ENCODE results near the gene POTEF. TPM values are rescaled to one million over a fixed set of nuclear protein-coding genes. Genes with fewer than 3 reads are reported as not detected.
"Not testable (repeated sequence)": the region's sequence is repeated elsewhere in the genome, so short reads cannot be mapped to it uniquely, and the experiment has no call there.

The POTEF gene
- polyA plus RNA-seq, 1 donor = 0.06 TPM

- DNase-seq = no peak
These were observed 24.0 kb upstream of the POTEF start for GRCh38 chr2:130152816-130153595.

- not testable (repeated sequence) for DNase-seq
These were observed 23.3 kb upstream of the POTEF start for GRCh38 chr2:130152136-130152815.

DNA sequence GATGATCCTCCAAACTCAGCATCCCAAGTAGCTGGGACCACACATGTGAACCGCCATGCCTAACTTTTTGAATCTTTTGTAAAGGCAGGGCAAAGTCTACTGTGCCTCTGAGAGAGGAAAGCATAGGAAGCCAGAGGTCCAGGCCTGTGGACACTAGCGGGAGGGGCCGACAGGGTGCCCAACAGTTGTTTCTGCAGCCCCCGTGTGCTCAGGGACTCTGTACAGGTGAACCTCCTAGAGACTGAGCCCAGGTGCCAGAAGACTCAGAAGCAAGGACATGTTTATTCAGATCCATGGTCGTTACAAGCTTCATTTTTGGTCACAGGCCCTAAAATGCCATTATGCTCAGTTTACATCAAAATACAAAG, 22.1 kb upstream of the POTEF start:
- not testable (repeated sequence) for DNase-seq

- no peak for DNase-seq
These were observed 21.4 kb upstream of the POTEF start for GRCh38 chr2:130150181-130151144.

DNA sequence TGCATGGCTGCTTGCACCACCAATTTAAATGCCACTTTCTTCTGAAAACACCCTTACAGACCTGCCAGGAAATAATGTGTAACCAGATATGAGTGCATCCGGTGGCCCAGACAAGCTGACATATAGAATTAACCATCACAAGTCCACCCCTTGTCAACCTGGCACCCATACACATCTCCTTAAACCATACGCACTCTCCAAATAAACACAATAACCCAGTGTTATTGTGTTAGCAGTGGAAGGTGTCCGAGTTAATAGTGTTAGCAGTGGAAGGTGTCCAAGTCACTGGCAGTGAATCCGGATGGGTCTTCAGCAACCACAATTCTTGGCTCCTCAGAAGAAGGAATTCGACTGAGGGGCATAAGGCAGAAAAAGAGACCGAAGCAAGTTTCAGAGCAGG, 19.5 kb upstream of the POTEF start:
- DNase-seq = not testable (repeated sequence)

- DNase-seq = peak; percentile 24
These were observed 16.0 kb upstream of the POTEF start, which contains the start of gene CCDC74B for GRCh38 chr2:130145006-130145414. Gene CCDC74B (minus strand): TSS chr2:130145112. CDS start chr2:130144996, 116 bp downstream.

- DNase-seq = not testable (repeated sequence)
These were observed 14.4 kb upstream of the POTEF start for GRCh38 chr2:130143266-130144039.

- DNase-seq = not testable (repeated sequence)
These were observed 13.6 kb upstream of the POTEF start for GRCh38 chr2:130142396-130143265.

GRCh38 chr2:130141645-130142370, 12.8 kb upstream of the POTEF start:
- DNase-seq = not testable (repeated sequence)

- not testable (repeated sequence) for DNase-seq
These were observed 12.0 kb upstream of the POTEF start for GRCh38 chr2:130141002-130141401.

DNA sequence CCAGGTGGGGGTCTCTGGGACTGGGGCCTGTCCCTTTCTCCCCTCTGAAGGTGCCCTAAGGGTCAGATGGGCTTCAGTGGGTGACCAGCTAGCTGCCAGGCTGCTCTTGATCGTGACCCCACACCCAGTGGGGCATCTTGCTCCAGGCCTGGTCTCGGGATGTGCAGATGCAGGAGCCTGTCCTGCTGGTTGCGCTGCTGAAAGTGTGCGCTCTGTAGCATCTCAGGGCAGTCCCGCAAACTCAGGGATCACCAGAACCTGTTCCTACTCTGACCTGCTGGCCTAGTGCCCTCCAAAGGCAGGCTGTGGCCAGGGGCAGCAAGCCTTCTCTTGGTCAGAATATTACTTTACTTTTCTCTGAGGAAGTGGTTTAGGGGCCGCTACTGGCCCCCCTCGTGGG, 11.5 kb upstream of the POTEF start:
- not testable (repeated sequence) for DNase-seq

- not testable (repeated sequence) for DNase-seq
These were observed 10.6 kb upstream of the POTEF start for GRCh38 chr2:130139331-130140280.

DNA sequence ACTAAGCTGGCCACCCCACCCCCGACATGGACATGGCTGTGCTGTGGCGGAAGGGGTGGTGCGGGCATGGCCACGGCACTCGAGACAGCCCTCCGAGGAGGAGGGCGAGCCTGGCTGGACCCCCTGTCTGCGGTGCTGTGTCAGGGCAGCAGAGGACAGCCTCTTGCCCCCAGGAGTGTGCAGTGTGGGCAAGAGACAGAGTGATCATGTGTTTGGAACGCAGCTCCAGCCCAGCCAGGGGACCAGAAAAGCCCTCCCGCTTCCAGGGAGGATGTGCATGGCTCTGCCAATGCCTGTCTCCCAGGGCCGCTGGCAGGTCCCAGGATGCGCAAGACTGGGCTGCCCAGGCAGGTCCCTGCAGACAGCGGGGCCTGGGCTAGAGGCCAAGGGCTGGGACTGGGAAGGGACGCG, 9.8 kb upstream of the POTEF start:
- DNase-seq = not testable (repeated sequence)

DNA sequence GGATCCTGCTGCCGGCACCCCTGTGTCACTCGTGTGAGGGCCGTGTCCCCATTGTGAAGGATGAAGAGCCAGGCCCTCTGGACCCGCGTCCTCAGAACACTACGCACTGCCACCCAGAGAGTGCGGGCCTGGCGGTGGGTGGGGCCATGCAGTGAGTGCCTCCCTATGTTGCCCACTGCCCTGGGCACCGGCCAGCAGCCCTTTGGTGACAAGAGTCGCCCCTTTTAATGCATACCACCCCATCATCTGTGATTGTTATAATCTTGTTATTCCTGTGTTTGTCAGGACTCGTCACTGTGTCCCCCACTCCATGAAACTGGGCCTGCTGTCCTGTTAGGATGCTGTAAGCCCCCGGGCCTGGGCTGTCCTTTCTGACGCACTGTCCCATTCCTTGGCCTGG, 9.3 kb upstream of the POTEF start:
- DNase-seq = not testable (repeated sequence)

DNA sequence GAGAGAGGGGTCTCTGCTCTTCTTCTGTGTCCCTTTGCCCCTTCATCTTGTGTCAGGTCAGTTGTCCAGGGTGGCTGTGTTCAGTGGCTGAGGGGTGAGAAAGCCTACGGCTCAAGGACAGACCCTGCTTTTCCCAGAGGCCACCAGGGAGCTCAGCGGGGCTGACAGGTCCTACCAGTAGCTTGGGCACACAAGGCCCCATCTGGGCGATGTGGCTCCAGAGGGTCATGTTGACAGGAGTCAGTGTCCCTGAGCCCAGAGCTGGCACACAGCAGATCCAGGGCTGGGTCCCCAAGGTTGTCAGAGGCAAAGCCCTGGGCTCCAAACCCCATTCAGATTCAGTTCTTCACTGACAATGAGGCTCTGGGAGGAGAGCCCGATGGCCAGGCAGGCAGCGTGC, 8.1 kb upstream of the POTEF start:
- DNase-seq = not testable (repeated sequence)

DNA sequence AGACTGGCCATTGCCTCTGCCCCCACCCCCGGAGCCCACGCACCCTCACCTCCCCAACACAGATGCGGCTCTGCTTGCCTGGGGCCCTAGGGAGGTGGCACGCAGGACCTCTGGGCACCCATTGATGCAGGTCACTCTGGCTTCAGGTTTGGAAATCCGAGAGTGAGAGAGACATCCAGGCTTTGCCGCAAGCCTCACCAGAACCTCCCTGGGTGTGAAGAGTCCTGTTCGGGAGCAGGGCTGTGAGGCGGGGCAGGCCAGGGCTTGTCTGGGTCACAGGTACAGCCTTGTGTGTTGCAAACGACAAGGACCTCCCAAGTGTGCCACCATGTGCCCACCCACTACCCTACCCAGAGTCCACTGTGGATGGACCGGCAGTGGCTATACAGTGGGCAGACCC, 7.5 kb upstream of the POTEF start:
- not testable (repeated sequence) for DNase-seq

- no peak for DNase-seq
These were observed 6.9 kb upstream of the POTEF start for GRCh38 chr2:130135692-130136541.

GRCh38 chr2:130128464-130128863, 558 bp downstream of the POTEF start:
- not testable (repeated sequence) for DNase-seq

Measured in hindlimb muscle (tissue), 1 donor.